H1 (cell line): ENCODE measurements around the gene HFM1. TPM values are rescaled to one million over a fixed set of nuclear protein-coding genes. Genes with fewer than 3 reads are reported as not detected.

Experiments used
- polyA plus RNA-seq, 7 experiments: library from polyadenylated mRNA; depleted of rRNA in 3 of 7; stranded (reverse) in 5 of 7; unstranded in 2 of 7; fragments of >200 nt in 5 of 7; fragments of 200-250 nt in 2 of 7; gene quantifications; 1 replicate in 5 of 7; 2 replicates in 1 of 7; 4 replicates in 1 of 7; pipeline versions ENCODE4 v1.2.1 to v1.2.3, GENCODE V29; 2011 to 2013; ENCODE audit warnings: missing spikeins in 2 of 7, mixed read lengths in 2 of 7
- small RNA-seq: library from polyadenylated mRNA; stranded (forward); fragments of <200 nt; extraction: miRNeasy Mini kit (QIAGEN cat#:217004); gene quantifications from one replicate; pipeline ENCODE3, GENCODE V24; 2013; ENCODE audit not compliant: insufficient read depth
- total RNA-seq: library from RNA; stranded (reverse); fragmentation: NEBNext Ultra II Directional; extraction: Animal tissue kit (Norgen Biotek cat#: 25700); gene quantifications from 2 replicates; pipeline ENCODE4 v1.2.1, GENCODE V29; 2021

Gene HFM1
- total and polyA plus RNA-seq, 2 of the 8 experiments (the other 6 are each of a cell fraction or from before 2014, with no cell fraction given), result 0.23 to 1.2 TPM

Small RNA genes lying within 50 kb of the gene (small RNA-seq; reads per million reads assigned to genes)
- not detected for gene RF00019

Other genes starting within 250 kb of the HFM1 start
- 34.4 and 36.4 TPM in 2 replicates for gene CDC7, start 96.0 kb upstream of the HFM1 start, total RNA-seq
- gene CDC7, start 96.0 kb upstream of the HFM1 start, polyA plus RNA-seq (2011; rRNA removed), result 7.7 and 12.2 TPM in 2 replicates